Stimulated activated CD4-positive, alpha-beta T cell treated with anti-CD3 and anti-CD28 coated beads, Interleukin-1b, Interleukin-23, amount 100 ng/mL, for 24 hours (primary cell): Measurements from ENCODE around the gene HBG1.
"Not testable (repeated sequence)": the region's sequence is repeated elsewhere in the genome, so short reads cannot be mapped to it uniquely, and the experiment has no call there.

Experiments
- DNase-seq, 4 experiments: peaks; one replicate each; pipeline ENCODE4 v3.0.0-alpha.2; 2020; ENCODE audit warnings: low read depth in 4 of 4, low spot score in 1 of 4

HBG1 gene

DNA sequence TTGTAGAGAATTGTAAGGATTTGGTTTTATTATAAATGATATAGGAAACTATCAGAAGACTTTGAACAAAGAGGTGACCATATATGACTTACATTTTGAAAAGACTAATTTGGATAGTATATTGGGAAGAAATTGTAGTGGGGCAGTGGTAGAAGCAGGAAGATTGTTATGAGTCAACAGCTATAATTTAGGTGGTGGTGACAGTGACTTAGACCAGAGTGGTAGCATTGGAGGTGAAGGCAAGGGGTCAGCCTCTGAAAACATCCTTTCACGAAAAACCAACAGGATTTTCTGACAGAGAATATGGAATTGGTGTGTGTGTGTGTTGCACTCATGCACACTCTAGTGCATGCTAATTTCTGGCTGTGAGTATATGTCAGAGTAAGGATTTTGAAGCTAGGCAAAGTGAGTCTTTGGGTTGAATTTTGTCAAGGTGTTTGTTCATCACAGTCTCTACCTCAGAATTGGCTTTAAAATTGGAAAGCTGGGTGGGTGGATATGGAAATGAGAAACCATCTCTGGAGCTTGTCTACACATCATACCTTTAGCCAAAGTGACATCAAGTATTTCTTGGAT, 28.2 kb upstream of the HBG1 start:
- DNase-seq, result no peak

DNA sequence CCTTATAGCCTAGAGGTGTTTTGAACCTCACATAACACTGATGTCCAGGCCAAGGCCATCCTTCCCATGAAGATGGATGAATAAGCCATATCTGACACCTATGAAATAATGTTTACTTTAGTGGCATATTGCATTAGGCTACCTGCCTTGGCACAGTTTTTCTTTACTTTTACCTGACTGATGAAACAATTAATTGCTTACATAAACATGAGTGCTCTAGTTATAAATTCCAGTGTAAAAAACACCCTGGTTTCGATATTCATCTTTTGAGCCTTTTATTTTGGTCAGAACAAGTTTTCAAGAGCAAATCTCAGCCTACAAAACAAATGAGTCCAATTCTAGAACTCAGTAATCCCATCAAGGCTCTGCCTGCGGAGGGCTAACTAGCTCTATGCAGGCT, 27.0 kb upstream of the HBG1 start:
- DNase-seq, result no peak

- DNase-seq, result no peak
Measured at GRCh38 chr11:5275369-5276110, 25.9 kb upstream of the HBG1 start.

- DNase-seq, result no peak
Measured at GRCh38 chr11:5274395-5274794, 24.7 kb upstream of the HBG1 start.

DNA sequence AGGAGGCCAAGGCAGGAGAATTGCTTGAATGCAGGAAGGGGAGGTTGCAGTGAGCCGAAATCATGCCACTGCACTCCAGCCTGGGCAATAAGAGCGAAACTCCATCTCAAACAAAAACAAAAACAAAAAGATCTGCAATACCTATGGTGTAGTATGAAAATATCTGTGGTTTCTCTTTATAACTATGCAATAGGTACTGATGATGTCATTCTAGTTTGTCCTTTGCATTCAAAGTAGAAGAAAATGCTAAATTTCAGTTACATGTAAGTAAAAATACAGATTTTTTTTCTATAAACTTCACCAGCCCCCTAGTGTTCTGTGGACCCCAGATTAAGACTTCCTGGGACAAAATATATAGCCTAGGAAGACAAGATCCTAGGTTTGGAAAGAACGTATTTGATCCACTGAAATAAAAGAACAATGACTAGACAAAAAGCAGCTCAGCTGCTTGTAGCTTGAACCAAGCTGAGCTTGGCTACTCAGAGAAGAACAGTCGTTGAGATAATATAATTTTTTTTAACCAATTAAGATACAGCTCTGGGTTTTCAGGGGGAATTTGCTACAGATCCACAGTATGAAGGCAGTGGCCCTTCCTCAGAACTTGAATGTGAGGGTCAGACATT, 22.8 kb upstream of the HBG1 start:
- DNase-seq, result no peak

- no peak for DNase-seq
Measured at GRCh38 chr11:5269715-5270147, 20.1 kb upstream of the HBG1 start, which contains the start of gene HBE1. HBE1 (minus strand) TSS chr11:5269945; CDS start chr11:5269890, 55 bp downstream.

DNA sequence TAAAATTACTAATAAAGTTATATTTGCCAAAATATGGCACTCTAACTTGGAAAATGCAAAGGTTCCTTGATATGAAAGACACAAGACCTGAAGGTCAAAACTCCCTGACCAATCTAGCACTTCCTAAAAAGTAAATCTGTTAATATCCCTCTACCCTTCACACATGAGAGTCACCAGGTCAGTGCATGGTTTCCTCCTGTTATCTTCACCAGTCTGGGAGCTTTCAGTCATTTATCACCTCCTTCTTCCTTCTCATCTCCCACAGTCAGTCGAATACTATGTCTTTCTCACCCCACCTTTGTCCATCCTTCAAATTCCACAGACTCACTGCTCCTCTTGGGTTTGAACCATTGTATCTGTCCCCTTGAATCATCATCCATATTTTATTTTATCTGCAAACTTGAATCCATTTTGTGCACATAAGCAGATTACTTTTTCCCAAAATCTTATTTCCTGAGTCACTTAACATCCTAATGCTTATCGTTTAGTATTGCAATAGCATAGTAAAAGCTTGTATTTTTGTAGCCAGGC, 17.4 kb upstream of the HBG1 start:
- DNase-seq, result no peak

GRCh38 chr11:5266609-5267008, 17.0 kb upstream of the HBG1 start:
- DNase-seq, result no peak

DNA sequence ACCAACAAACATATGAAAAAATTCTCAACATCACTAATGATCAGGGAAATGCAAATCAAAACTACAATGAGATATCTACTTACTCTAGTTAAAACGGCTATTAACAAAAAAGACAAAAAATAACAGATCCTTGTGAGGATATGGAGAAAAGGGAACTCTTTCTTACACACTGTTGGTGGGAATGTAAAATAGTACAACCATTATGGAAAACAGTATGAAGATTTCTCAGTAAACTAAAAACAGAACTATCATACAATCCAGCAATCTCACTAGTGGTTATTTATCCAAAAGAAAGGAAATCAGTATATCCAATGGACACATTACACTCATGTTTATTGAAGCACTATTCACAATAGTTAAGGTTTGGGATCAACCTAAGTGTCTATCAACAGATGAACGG, 16.2 kb upstream of the HBG1 start:
- DNase-seq, result no peak

DNA sequence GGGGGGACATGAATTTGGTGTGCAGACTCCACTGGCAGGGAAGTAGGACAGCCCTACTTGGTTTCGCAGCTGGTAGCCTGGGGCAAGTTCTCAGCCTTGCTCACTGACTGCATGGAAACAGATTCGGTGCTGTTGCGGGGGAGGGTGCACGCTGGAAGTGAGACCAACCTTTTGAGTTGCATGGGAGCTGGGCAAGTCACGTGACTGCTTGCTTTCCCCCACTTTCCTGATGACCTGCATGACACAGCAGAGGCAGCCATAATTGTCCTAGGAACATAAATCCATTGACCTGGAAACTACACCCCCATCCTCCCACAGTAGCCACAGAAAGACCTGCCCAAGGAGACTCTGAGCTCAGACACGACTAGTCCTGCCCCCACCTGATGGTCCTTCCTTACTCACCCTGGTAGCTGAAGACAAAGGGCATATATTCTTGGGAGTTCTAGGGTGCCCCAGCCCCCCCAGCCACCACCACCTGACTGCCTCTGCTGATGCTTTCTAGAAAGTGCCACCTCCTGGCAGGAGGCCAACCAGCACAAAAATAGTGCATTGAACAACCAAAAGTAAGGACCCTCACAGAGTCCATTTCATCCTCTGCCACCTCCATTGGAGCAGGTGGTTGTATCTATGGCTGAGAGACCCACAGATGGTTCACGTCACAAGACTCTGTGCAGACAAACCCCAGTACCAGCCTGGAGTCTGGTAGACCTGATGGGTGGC, 9.0 kb upstream of the HBG1 start:
- no peak for DNase-seq

- DNase-seq, result no peak
Measured at GRCh38 chr11:5257296-5257695, 7.6 kb upstream of the HBG1 start.

- DNase-seq, result not testable (repeated sequence)
Measured at GRCh38 chr11:5254646-5255413, 5.2 kb upstream of the HBG1 start, which contains the start of gene HBG2. HBG2 (minus strand) TSS chr11:5254781; CDS start chr11:5254728, 53 bp downstream.

- DNase-seq, result not testable (repeated sequence)
Measured at GRCh38 chr11:5254023-5254422, 4.4 kb upstream of the HBG1 start.

- not testable (repeated sequence) for DNase-seq
Measured at GRCh38 chr11:5253440-5253839, 3.8 kb upstream of the HBG1 start.

DNA sequence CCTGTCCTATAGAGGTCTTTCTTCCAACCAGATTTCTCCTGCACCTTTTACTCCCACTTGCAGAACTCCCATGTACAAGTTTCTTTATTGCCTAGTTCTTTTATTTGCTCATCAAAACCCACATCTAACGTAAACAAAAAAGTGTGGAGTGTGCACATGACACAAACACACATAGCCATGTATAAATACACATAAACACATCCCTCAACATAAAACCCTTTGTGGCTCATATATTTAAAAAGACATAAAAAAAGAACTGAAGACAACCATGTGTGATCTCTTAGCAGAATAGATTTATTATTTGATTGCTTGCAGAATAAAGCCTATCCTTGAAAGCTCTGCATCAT, 3.2 kb upstream of the HBG1 start:
- no peak for DNase-seq

GRCh38 chr11:5252192-5252918, 2.7 kb upstream of the HBG1 start:
- DNase-seq, result no peak

- no peak for DNase-seq
Measured at GRCh38 chr11:5251746-5252145, 2.1 kb upstream of the HBG1 start.

DNA sequence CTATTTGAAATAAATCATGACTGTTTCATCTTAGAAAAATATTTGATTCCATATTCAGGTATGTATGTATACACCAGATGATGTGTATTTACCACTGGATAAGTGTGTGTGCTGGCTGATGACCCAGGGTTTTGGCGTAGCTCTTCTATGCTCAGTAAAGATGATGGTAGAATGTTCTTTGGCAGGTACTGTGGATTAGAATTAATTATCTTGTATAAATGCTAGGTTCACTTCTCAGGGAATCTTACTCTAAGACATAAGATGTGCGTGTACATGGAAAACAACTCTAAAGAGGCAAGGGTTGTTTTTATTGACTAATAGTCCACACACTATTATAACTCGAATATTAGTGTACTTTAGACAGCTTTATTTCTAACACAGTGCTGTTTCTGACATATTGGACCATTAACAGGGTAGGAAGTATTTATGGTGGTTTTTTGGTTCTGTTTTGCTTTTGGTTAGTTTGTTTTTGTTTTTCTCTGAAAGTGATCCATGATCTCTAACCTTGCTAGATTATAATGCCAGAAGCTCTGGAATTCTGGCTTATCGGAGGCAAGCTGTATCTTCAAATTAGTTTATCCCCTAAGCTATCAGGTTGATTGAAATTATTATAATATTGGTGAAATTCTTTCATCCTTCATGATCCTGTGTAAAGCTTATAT, 1.0 kb upstream of the HBG1 start:
- DNase-seq, result no peak

DNA sequence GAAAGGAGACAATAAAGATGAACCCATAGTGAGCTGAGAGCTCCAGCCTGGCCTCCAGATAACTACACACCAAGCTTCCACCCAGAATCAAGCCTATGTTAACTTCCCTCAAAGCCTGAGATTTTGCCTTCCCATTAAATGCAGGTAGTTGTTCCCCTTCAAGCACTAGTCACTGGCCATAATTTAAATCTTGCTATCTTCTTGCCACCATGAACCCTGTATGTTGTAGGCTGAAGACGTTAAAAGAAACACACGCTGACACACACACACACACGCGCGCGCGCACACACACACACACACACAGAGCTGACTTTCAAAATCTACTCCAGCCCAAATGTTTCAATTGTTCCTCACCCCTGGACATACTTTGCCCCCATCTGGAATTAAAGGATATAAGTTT, 1.2 kb downstream of the HBG1 start:
- DNase-seq, result not testable (repeated sequence)
